GM18526 (cell line): ENCODE results near the gene HSCB.

Experiments
- POLR2A ChIP-seq: IDR thresholded peaks from 3 replicates; pipeline ENCODE4 v1.6.1; 2011; ENCODE audit not compliant: insufficient read length; ENCODE audit errors: extremely low read depth

The HSCB gene

GRCh38 chr22:28741785-28742561, at the start of gene HSCB, which contains the start of gene CHEK2:
HSCB (plus strand) TSS chr22:28742039; CDS start chr22:28742096, 57 bp downstream.
CHEK2 (minus strand) TSS chr22:28741820; CDS start chr22:28734721, 7,099 bp downstream.
- peak; percentile 83 for TF ChIP-seq POLR2A

GRCh38 chr22:28702891-28703290, 38.9 kb upstream of the HSCB start:
- TF ChIP-seq POLR2A, result no peak

GRCh38 chr22:28703436-28703835, 38.4 kb upstream of the HSCB start:
- no peak for TF ChIP-seq POLR2A

- TF ChIP-seq POLR2A, result no peak
Observed at GRCh38 chr22:28706845-28707244, 35.0 kb upstream of the HSCB start.

- TF ChIP-seq POLR2A, result no peak
Observed at GRCh38 chr22:28710107-28710506, 31.7 kb upstream of the HSCB start.

- no peak for TF ChIP-seq POLR2A
Observed at GRCh38 chr22:28710576-28711191, 31.2 kb upstream of the HSCB start.

- TF ChIP-seq POLR2A, result no peak
Observed at GRCh38 chr22:28711341-28711740, 30.5 kb upstream of the HSCB start.

- no peak for TF ChIP-seq POLR2A
Observed at GRCh38 chr22:28711820-28712777, 29.7 kb upstream of the HSCB start.

- TF ChIP-seq POLR2A, result no peak
Observed at GRCh38 chr22:28714043-28714628, 27.7 kb upstream of the HSCB start.

- no peak for TF ChIP-seq POLR2A
Observed at GRCh38 chr22:28715611-28716010, 26.2 kb upstream of the HSCB start.

GRCh38 chr22:28716686-28717085, 25.2 kb upstream of the HSCB start:
- TF ChIP-seq POLR2A, result no peak

GRCh38 chr22:28718044-28718443, 23.8 kb upstream of the HSCB start:
- TF ChIP-seq POLR2A, result no peak

GRCh38 chr22:28728002-28728401, 13.8 kb upstream of the HSCB start:
- TF ChIP-seq POLR2A, result no peak

- TF ChIP-seq POLR2A, result no peak
Observed at GRCh38 chr22:28728621-28729313, 13.1 kb upstream of the HSCB start.
